ENCODE data around the gene STAB1. TPM values are rescaled to one million over a fixed set of nuclear protein-coding genes. Genes with fewer than 3 reads are reported as not detected.

STAB1 gene
- total and polyA plus RNA-seq, 2 experiments from 2014 or later: 0.90 to 1.9 TPM

DNA sequence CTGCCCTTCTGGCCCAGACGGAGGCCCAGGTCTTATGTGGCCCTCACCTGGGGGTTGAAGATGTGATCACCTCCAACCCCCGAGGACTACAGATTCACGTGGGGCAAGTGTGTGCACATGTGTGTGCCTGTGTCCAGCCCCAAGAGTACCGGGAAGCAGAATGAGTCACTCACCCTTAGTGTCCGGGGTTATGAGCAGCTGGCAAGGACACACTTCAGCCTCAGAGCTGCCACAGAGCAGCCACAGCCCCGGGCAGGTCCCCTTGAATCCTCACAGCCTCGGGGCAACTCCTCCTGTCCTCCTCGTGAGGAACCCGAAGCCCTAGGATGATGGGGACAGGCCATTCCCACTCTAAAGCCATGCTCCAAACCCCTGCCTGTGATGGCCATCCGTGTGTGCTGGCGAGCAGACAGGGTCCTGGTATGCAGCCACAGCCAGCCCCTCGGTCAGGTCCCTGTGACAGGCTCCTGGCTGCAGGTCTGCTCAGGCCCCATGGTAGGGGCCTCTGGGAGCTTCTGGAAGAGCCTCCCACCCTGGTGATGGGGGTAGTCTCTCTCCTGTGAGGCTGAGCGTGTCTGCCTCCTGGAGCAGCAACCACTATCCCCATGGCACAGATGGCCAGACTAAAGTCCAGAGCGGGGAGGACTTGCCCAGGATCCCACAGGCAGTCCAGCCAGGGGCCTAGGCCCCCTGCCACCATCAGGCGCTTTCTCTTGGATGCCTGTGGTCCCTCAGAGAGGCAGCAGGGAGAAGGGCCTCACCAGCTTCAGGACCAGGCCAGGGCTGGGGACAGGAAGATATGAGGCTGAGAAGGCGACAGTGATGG lies 852 bp downstream of the STAB1 start (continued):
- TF ChIP-seq, protein P1, sequence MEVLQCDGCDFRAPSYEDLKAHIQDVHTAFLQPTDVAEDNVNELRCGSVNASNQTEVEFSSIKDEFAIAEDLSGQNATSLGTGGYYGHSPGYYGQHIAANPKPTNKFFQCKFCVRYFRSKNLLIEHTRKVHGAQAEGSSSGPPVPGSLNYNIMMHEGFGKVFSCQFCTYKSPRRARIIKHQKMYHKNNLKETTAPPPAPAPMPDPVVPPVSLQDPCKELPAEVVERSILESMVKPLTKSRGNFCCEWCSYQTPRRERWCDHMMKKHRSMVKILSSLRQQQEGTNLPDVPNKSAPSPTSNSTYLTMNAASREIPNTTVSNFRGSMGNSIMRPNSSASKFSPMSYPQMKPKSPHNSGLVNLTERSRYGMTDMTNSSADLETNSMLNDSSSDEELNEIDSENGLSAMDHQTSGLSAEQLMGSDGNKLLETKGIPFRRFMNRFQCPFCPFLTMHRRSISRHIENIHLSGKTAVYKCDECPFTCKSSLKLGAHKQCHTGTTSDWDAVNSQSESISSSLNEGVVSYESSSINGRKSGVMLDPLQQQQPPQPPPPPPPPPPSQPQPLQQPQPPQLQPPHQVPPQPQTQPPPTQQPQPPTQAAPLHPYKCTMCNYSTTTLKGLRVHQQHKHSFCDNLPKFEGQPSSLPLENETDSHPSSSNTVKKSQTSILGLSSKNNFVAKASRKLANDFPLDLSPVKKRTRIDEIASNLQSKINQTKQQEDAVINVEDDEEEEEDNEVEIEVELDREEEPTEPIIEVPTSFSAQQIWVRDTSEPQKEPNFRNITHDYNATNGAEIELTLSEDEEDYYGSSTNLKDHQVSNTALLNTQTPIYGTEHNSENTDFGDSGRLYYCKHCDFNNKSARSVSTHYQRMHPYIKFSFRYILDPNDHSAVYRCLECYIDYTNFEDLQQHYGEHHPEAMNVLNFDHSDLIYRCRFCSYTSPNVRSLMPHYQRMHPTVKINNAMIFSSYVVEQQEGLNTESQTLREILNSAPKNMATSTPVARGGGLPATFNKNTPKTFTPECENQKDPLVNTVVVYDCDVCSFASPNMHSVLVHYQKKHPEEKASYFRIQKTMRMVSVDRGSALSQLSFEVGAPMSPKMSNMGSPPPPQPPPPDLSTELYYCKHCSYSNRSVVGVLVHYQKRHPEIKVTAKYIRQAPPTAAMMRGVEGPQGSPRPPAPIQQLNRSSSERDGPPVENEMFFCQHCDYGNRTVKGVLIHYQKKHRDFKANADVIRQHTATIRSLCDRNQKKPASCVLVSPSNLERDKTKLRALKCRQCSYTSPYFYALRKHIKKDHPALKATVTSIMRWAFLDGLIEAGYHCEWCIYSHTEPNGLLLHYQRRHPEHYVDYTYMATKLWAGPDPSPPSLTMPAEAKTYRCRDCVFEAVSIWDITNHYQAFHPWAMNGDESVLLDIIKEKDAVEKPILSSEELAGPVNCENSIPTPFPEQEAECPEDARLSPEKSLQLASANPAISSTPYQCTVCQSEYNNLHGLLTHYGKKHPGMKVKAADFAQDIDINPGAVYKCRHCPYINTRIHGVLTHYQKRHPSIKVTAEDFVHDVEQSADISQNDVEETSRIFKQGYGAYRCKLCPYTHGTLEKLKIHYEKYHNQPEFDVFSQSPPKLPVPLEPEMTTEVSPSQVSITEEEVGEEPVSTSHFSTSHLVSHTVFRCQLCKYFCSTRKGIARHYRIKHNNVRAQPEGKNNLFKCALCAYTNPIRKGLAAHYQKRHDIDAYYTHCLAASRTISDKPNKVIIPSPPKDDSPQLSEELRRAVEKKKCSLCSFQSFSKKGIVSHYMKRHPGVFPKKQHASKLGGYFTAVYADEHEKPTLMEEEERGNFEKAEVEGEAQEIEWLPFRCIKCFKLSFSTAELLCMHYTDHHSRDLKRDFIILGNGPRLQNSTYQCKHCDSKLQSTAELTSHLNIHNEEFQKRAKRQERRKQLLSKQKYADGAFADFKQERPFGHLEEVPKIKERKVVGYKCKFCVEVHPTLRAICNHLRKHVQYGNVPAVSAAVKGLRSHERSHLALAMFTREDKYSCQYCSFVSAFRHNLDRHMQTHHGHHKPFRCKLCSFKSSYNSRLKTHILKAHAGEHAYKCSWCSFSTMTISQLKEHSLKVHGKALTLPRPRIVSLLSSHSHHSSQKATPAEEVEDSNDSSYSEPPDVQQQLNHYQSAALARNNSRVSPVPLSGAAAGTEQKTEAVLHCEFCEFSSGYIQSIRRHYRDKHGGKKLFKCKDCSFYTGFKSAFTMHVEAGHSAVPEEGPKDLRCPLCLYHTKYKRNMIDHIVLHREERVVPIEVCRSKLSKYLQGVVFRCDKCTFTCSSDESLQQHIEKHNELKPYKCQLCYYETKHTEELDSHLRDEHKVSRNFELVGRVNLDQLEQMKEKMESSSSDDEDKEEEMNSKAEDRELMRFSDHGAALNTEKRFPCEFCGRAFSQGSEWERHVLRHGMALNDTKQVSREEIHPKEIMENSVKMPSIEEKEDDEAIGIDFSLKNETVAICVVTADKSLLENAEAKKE (CRISPR knock-in tag; IDR thresholded peaks at IDR 0.05): no peak
- TF ChIP-seq, protein P2, sequence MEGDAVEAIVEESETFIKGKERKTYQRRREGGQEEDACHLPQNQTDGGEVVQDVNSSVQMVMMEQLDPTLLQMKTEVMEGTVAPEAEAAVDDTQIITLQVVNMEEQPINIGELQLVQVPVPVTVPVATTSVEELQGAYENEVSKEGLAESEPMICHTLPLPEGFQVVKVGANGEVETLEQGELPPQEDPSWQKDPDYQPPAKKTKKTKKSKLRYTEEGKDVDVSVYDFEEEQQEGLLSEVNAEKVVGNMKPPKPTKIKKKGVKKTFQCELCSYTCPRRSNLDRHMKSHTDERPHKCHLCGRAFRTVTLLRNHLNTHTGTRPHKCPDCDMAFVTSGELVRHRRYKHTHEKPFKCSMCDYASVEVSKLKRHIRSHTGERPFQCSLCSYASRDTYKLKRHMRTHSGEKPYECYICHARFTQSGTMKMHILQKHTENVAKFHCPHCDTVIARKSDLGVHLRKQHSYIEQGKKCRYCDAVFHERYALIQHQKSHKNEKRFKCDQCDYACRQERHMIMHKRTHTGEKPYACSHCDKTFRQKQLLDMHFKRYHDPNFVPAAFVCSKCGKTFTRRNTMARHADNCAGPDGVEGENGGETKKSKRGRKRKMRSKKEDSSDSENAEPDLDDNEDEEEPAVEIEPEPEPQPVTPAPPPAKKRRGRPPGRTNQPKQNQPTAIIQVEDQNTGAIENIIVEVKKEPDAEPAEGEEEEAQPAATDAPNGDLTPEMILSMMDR (conservative IDR thresholded peaks at IDR 0.05; ENCODE audit: low read depth in 2 of 2): no peak
- TF ChIP-seq ZNF114 (CRISPR knock-in tag; IDR thresholded peaks at IDR 0.05) (no peak), ZNF331 (CRISPR knock-in tag; IDR thresholded peaks at IDR 0.05; ENCODE audit: low read depth) (no peak)
